GM19452 (cell line): ENCODE data around the gene ZNRF2.
"Not testable (repeated sequence)": the region's sequence is repeated elsewhere in the genome, so short reads cannot be mapped to it uniquely, and the experiment has no call there.

Experiments
- ATAC-seq: cut with Tn5 transposase; IDR thresholded peaks from one replicate; pipeline ENCODE4 v1.9.1; 2021; ENCODE audit not compliant: unreplicated experiment

Gene ZNRF2

GRCh38 chr7:30353532-30353931 lies 69.1 kb downstream of the ZNRF2 start:
- ATAC-seq, result no peak

GRCh38 chr7:30353932-30354607 lies 69.7 kb downstream of the ZNRF2 start:
- ATAC-seq, result no peak

GRCh38 chr7:30354791-30355190 lies 70.4 kb downstream of the ZNRF2 start:
- ATAC-seq, result no peak

GRCh38 chr7:30359957-30360356 lies 75.6 kb downstream of the ZNRF2 start:
- no peak for ATAC-seq

GRCh38 chr7:30363778-30364563 lies 79.6 kb downstream of the ZNRF2 start:
- no peak for ATAC-seq

GRCh38 chr7:30364773-30365172 lies 80.4 kb downstream of the ZNRF2 start:
- ATAC-seq, result no peak

- ATAC-seq, result no peak
Observed at GRCh38 chr7:30365621-30366020, 81.2 kb downstream of the ZNRF2 start.

GRCh38 chr7:30366606-30367005 lies 82.2 kb downstream of the ZNRF2 start:
- no peak for ATAC-seq

- ATAC-seq, result no peak
Observed at GRCh38 chr7:30367561-30367960, 83.2 kb downstream of the ZNRF2 start.

GRCh38 chr7:30369879-30370278 lies 85.5 kb downstream of the ZNRF2 start:
- no peak for ATAC-seq

- ATAC-seq, result no peak
Observed at GRCh38 chr7:30371321-30371720, 86.9 kb downstream of the ZNRF2 start.

- ATAC-seq, result no peak
Observed at GRCh38 chr7:30378275-30378674, 93.9 kb downstream of the ZNRF2 start.

- ATAC-seq, result no peak
Observed at GRCh38 chr7:30379131-30379530, 94.7 kb downstream of the ZNRF2 start.

- ATAC-seq, result no peak
Observed at GRCh38 chr7:30379741-30380140, 95.3 kb downstream of the ZNRF2 start.

- no peak for ATAC-seq
Observed at GRCh38 chr7:30380294-30380693, 95.9 kb downstream of the ZNRF2 start.

GRCh38 chr7:30380824-30381223 lies 96.4 kb downstream of the ZNRF2 start:
- ATAC-seq, result not testable (repeated sequence)

- no peak for ATAC-seq
Observed at GRCh38 chr7:30382607-30383006, 98.2 kb downstream of the ZNRF2 start.

GRCh38 chr7:30389791-30390190 lies 105.4 kb downstream of the ZNRF2 start:
- no peak for ATAC-seq

GRCh38 chr7:30390736-30391636 lies 106.6 kb downstream of the ZNRF2 start:
- ATAC-seq, result no peak

GRCh38 chr7:30391806-30392205 lies 107.4 kb downstream of the ZNRF2 start:
- no peak for ATAC-seq

- no peak for ATAC-seq
Observed at GRCh38 chr7:30395676-30396075, 111.3 kb downstream of the ZNRF2 start.

GRCh38 chr7:30396389-30396788 lies 112.0 kb downstream of the ZNRF2 start:
- ATAC-seq, result no peak
